ENCODE data around the gene SLC25A42. TPM values are rescaled to one million over a fixed set of nuclear protein-coding genes. Genes with fewer than 3 reads are reported as not detected.
A peak's percentile ranks its signal among the peaks of the same experiment; 100 is the strongest.

SLC25A42 gene
- total and polyA plus RNA-seq, 2 of the 13 experiments (the other 11 are each of a cell fraction or from before 2014, with no cell fraction given): 12.8 to 18.3 TPM

GRCh38 chr19:19071897-19072296 is 8.1 kb downstream of the SLC25A42 start:
- WGBS (ENCODE audit: low lambda C conversion rate): 98% methylated on average over 7 of the region's 8 CpGs
- TF ChIP-seq HNRNPK (IDR thresholded peaks at IDR 0.05; ENCODE audit: low read depth, low read length, poor library complexity, severe bottlenecking) (no peak), ZNF121 (CRISPR knock-in tag; IDR thresholded peaks at IDR 0.05) (peak; percentile 78)
- no peak overlapping the region for H3K9ac ChIP-seq (ENCODE audit: insufficient read depth, low read depth, low read length)
- DNase-seq (ENCODE audit: low spot score) (no peak), FAIRE-seq (no peak), ATAC-seq (no peak)
- ChIA-PET POLR2A (no interaction called here), CTCF (ENCODE audit: low intra/inter-chr PET ratio, low total read pairs) (no interaction called here)
- in situ Hi-C loops (cut with HindIII; ENCODE audit: extremely low pct_ligation_motif_present, low pct_unique_long_range_greater_than_20kb): no loop called here
- H3K4me3 ChIP-seq (replicated peaks in 1 of 3; ENCODE audit: insufficient read depth in 1 of 3, low read depth in 2 of 3, low read length in 3 of 3): no peak overlapping the region
- no TSS peak for BruUV-seq (replicated peaks)
- no peaks in the 10 kb centered on the region for H3K9me3 ChIP-seq (ENCODE audit: low read length)
- H3K27ac ChIP-seq (ENCODE audit: extremely low read length, insufficient read depth, low read length): no peak overlapping the region
- no peak overlapping the region for H2AFZ ChIP-seq (ENCODE audit: low read length)
- intact Hi-C loops (cut with micrococcal nuclease; ENCODE audit: unreplicated experiment): no loop called here
- no peak overlapping the region for H3K4me2 ChIP-seq (ENCODE audit: low read depth, low read length)
- no peaks in the 10 kb centered on the region for H3K27me3 ChIP-seq (ENCODE audit: control insufficient read depth in 1 of 2, insufficient read depth in 2 of 2, low read length in 2 of 2)
- H4K20me1 ChIP-seq (ENCODE audit: insufficient read depth, low read length): no peaks in the 10 kb centered on the region
- peaks cover 0 to 5% of the 10 kb centered on the region in 2 experiments; a peak in 3 of 5 replicates for H3K36me3 ChIP-seq (replicated peaks in 1 of 2; ENCODE audit: control insufficient read depth in 1 of 2, insufficient read depth in 2 of 2, low read length in 2 of 2)
- peaks cover 6% of the 10 kb centered on the region for H3K79me2 ChIP-seq (ENCODE audit: insufficient read depth, low read length)
- H3K4me1 ChIP-seq (ENCODE audit: insufficient read depth, low read length): peaks cover 7% of the 10 kb centered on the region

- Histone ChIP-seq H3K4me2 (ENCODE audit: low read depth, low read length) (no peak overlapping the region), H4K20me1 (ENCODE audit: insufficient read depth, low read length) (no peaks in the 10 kb centered on the region), H3K4me3 (replicated peaks in 1 of 3; ENCODE audit: insufficient read depth in 1 of 3, low read depth in 2 of 3, low read length in 3 of 3) (no peak overlapping the region), H3K4me1 (ENCODE audit: insufficient read depth, low read length) (no peaks in the 10 kb centered on the region), H3K27ac (ENCODE audit: extremely low read length, insufficient read depth, low read length) (no peak overlapping the region), H3K9me3 (ENCODE audit: low read length) (no peaks in the 10 kb centered on the region), H3K27me3 (ENCODE audit: control insufficient read depth in 1 of 2, insufficient read depth in 2 of 2, low read length in 2 of 2) (no peaks in the 10 kb centered on the region), H2AFZ (ENCODE audit: low read length) (no peak overlapping the region), H3K9ac (ENCODE audit: insufficient read depth, low read depth, low read length) (no peak overlapping the region), H3K36me3 (replicated peaks in 1 of 2; ENCODE audit: control insufficient read depth in 1 of 2, insufficient read depth in 2 of 2, low read length in 2 of 2) (peaks cover 0 to 5% of the 10 kb centered on the region in 2 experiments; a peak in 3 of 5 replicates), H3K79me2 (ENCODE audit: insufficient read depth, low read length) (no peaks in the 10 kb centered on the region)
- in situ Hi-C loops (cut with HindIII; ENCODE audit: extremely low pct_ligation_motif_present, low pct_unique_long_range_greater_than_20kb) (no loop called here), intact Hi-C loops (cut with micrococcal nuclease; ENCODE audit: unreplicated experiment) (no loop called here)
- no peak for DNase-seq (ENCODE audit: low spot score)
- no peak for ATAC-seq
- FAIRE-seq: no peak
- ChIA-PET CTCF (ENCODE audit: low intra/inter-chr PET ratio, low total read pairs) (no interaction called here), POLR2A (no interaction called here)
- 90% methylated on average over 13 of the region's 13 CpGs for WGBS (ENCODE audit: low lambda C conversion rate)
- BruUV-seq (replicated peaks): no TSS peak
- TF ChIP-seq SUZ12 (IDR thresholded peaks at IDR 0.05; ENCODE audit: low read depth, low read length) (no peak), HMGXB4 (CRISPR knock-in tag; IDR thresholded peaks at IDR 0.05; ENCODE audit: borderline replicate concordance in 1 of 2, low read depth in 1 of 2) (no peak), PCBP1 (IDR thresholded peaks at IDR 0.05; ENCODE audit: borderline replicate concordance, low read depth, low read length) (no peak), DNMT3B (CRISPR knock-in tag; conservative IDR thresholded peaks at IDR 0.05) (no peak), PAX8 (CRISPR knock-in tag; IDR thresholded peaks at IDR 0.05; ENCODE audit: borderline replicate concordance) (no peak)
Observed at GRCh38 chr19:19074196-19074882, 10.5 kb downstream of the SLC25A42 start.

Data from HepG2 (cell line).